Measurements from ENCODE around the gene BCAS3.

DNA sequence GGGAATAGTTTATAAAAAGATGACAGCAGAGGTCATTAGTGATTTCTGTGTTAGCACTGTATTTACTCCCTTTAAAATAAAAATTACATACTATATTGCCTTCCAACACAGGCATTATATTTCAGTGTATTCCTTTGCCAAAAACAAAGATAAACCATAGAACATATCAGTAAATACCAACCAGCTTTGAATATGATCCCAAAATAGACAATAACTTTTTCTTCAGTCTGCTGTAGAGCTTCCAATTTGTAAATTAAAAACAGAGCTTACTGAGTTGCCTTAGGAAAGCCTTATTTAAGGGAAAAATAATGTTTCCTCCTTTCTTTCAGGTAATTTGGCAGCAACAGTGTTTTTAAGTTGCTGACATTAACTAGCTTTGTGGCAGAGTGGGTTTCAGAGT is 369.9 kb downstream of the BCAS3 start:
- TF ChIP-seq, protein P1, sequence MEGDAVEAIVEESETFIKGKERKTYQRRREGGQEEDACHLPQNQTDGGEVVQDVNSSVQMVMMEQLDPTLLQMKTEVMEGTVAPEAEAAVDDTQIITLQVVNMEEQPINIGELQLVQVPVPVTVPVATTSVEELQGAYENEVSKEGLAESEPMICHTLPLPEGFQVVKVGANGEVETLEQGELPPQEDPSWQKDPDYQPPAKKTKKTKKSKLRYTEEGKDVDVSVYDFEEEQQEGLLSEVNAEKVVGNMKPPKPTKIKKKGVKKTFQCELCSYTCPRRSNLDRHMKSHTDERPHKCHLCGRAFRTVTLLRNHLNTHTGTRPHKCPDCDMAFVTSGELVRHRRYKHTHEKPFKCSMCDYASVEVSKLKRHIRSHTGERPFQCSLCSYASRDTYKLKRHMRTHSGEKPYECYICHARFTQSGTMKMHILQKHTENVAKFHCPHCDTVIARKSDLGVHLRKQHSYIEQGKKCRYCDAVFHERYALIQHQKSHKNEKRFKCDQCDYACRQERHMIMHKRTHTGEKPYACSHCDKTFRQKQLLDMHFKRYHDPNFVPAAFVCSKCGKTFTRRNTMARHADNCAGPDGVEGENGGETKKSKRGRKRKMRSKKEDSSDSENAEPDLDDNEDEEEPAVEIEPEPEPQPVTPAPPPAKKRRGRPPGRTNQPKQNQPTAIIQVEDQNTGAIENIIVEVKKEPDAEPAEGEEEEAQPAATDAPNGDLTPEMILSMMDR (IDR thresholded peaks at IDR 0.05), result no peak
- TF ChIP-seq POLR2AphosphoS5 (IDR thresholded peaks at IDR 0.05) (no peak), POLR2A (IDR thresholded peaks at IDR 0.05) (no peak), EP300 (IDR thresholded peaks at IDR 0.05) (no peak)
